Kidney (tissue), 14 donors: Measurements from ENCODE around the gene KCNN3. TPM values are rescaled to one million over a fixed set of nuclear protein-coding genes. Genes with fewer than 3 reads are reported as not detected.

ENCODE experiments used
- DNase-seq, 5 donors: peaks; one replicate each; pipeline ENCODE4 v3.0.0-alpha.2; 2013 to 2020
- FAIRE-seq: peaks from 2 replicates; lab custom pipeline; 2012; peaks lifted over from hg19 to GRCh38; lab: Jason Lieb, UNC
- H3K27ac ChIP-seq, 2 donors: one replicate each; pipeline ENCODE4 v1.7.0; 2013; ENCODE audit warnings: low read depth in 2 of 2, low read length in 2 of 2, inconsistent platforms in 1 of 2
- H3K27me3 ChIP-seq: one replicate; pipeline ENCODE4 v1.7.1; 2013; ENCODE audit warnings: low read length, inconsistent platforms; ENCODE audit not compliant: control insufficient read depth, insufficient read depth
- H3K36me3 ChIP-seq, 3 donors: one replicate each; pipeline versions ENCODE4 v1.7.0 to v1.7.1; 2013; ENCODE audit warnings: low read length in 3 of 3, control low read depth in 1 of 3, inconsistent platforms in 1 of 3; ENCODE audit not compliant: insufficient read depth in 3 of 3, control insufficient read depth in 2 of 3
- H3K4me1 ChIP-seq, 3 donors: one replicate each; pipeline versions ENCODE4 v1.7.0 to v1.7.1; 2013; ENCODE audit warnings: low read length in 3 of 3, inconsistent platforms in 1 of 3, low read depth in 1 of 3; ENCODE audit not compliant: control insufficient read depth in 2 of 3, insufficient read depth in 2 of 3
- H3K4me3 ChIP-seq, 3 donors: one replicate each; pipeline versions ENCODE4 v1.7.0 to v1.8.1; 2013; ENCODE audit warnings: low read length in 3 of 3, control low read depth in 1 of 3, inconsistent platforms in 1 of 3
- H3K9ac ChIP-seq, 3 donors: one replicate each; pipeline versions ENCODE4 v1.7.0 to v1.7.1; 2013; ENCODE audit warnings: low read length in 3 of 3, control low read depth in 1 of 3, inconsistent platforms in 1 of 3
- H3K9me3 ChIP-seq, 3 donors: one replicate each; pipeline versions ENCODE4 v1.7.0 to v1.7.1; 2013; ENCODE audit warnings: low read length in 3 of 3, control low read depth in 1 of 3, inconsistent platforms in 1 of 3; ENCODE audit not compliant: control insufficient read depth in 2 of 3, insufficient read depth in 1 of 3
- CTCF ChIP-seq: IDR thresholded peaks from 3 replicates; pipeline ENCODE4 v1.5.1; 2012; ENCODE audit warnings: mild to moderate bottlenecking, moderate library complexity, borderline replicate concordance; ENCODE audit not compliant: insufficient read depth; ENCODE audit errors: extremely low read depth
- intact Hi-C: fragments of 100-400 bp; cut with DNase I; formaldehyde crosslinking; loops from one replicate; pipeline ENCODE4 v1.11.1; 2022
- polyA plus RNA-seq: library from polyadenylated mRNA; stranded (reverse); fragments of 350-450 nt; fragmentation: Illumina TruSeq; extraction: RNeasy Lipid Tissue Mini Kit (QIAGEN cat#74804); gene quantifications from one replicate; pipeline ENCODE4 v1.2.3, GENCODE V29; 2014; ENCODE audit warnings: low read depth, low replicate concordance; ENCODE audit not compliant: insufficient read depth
- total RNA-seq: library from RNA; stranded (reverse); fragmentation: NEBNext Ultra II Directional; extraction: Animal tissue kit (Norgen Biotek cat#: 25700); gene quantifications from one replicate; pipeline ENCODE4 v1.2.1, GENCODE V29; 2021
- donor health status: control.
- donor health status: control.
- donor health status: control.
- donor health status: control.
- donor health status: control.
- donor health status: DM: yes; HTN: yes; CAD: no.
- donor health status: Normal renal cell carcinoma (clear cell type).

KCNN3 gene
- total and polyA plus RNA-seq, 2 donors from 2014 or later: 2.6 to 5.6 TPM

GRCh38 chr1:154718566-154718965 lies 151.5 kb downstream of the KCNN3 start:
- Histone ChIP-seq H3K4me3 (no peak overlapping the region), H3K27ac (no peak overlapping the region), H3K9ac (no peak overlapping the region), H3K36me3 (peaks cover 0 to 5% (median 0%) of the 10 kb centered on the region in 3 donors), H3K9me3 (peaks cover 0 to 3% (median 0%) of the 10 kb centered on the region in 3 donors), H3K27me3 (no peaks in the 10 kb centered on the region), H3K4me1 (peaks cover 2 to 14% (median 2%) of the 10 kb centered on the region in 3 donors)
- intact Hi-C loops: no loop called here
- DNase-seq (no peak), FAIRE-seq (no peak)
- TF ChIP-seq CTCF: no peak

- DNase-seq: no peak
- H3K27me3 ChIP-seq: no peaks in the 10 kb centered on the region
- H3K36me3 ChIP-seq: peaks cover 0 to 5% (median 0%) of the 10 kb centered on the region in 3 donors
- no peak for TF ChIP-seq CTCF
- H3K27ac ChIP-seq: no peak overlapping the region
- H3K4me1 ChIP-seq: peaks cover 2 to 14% (median 2%) of the 10 kb centered on the region in 3 donors
- no peak for FAIRE-seq
- H3K9ac ChIP-seq: no peak overlapping the region
- H3K9me3 ChIP-seq: peaks cover 0 to 3% (median 0%) of the 10 kb centered on the region in 3 donors
- no peak overlapping the region for H3K4me3 ChIP-seq
- intact Hi-C loops: no loop called here
Measured at GRCh38 chr1:154717528-154717924, 152.6 kb downstream of the KCNN3 start.

- H3K27me3 ChIP-seq: no peaks in the 10 kb centered on the region
- H3K4me1 ChIP-seq: peaks cover 2 to 14% (median 2%) of the 10 kb centered on the region in 3 donors
- no peak overlapping the region for H3K9ac ChIP-seq
- intact Hi-C loops: no loop called here
- H3K27ac ChIP-seq: no peak overlapping the region
- no peak for TF ChIP-seq CTCF
- FAIRE-seq (no peak), DNase-seq (peak in 1 of 5 donors; percentile 49)
- no peak overlapping the region for H3K4me3 ChIP-seq
- peaks cover 0 to 5% (median 0%) of the 10 kb centered on the region in 3 donors for H3K36me3 ChIP-seq
- H3K9me3 ChIP-seq: peaks cover 0 to 3% (median 0%) of the 10 kb centered on the region in 3 donors
Measured at GRCh38 chr1:154716614-154717527, 153.2 kb downstream of the KCNN3 start.
